GM18951 (cell line): ENCODE data around the gene NCAN.
A peak's percentile ranks its signal among the peaks of the same experiment; 100 is the strongest.
"Not testable (repeated sequence)": the region's sequence is repeated elsewhere in the genome, so short reads cannot be mapped to it uniquely, and the experiment has no call there.

ENCODE experiments used
- POLR2A ChIP-seq: IDR thresholded peaks from 4 replicates; pipeline ENCODE4 v1.6.1; 2011; ENCODE audit warnings: mild to moderate bottlenecking; ENCODE audit not compliant: insufficient read length, insufficient read depth; ENCODE audit errors: extremely low read depth
- in situ Hi-C: fragments of 300-500 bp; cut with MboI; formaldehyde crosslinking; loops from one replicate; pipeline ENCODE4 v1.12.0; 2022; ENCODE audit warnings: low sequenced_read_pairs, mixed read lengths, inconsistent platforms; ENCODE audit not compliant: unreplicated experiment

Gene NCAN

GRCh38 chr19:19211499-19212420 is at the start of gene NCAN:
TSS of gene NCAN (plus strand) at chr19:19211958. CDS start at chr19:19216954, 4,996 bp downstream.
- no peak for TF ChIP-seq POLR2A
- in situ Hi-C loops: no loop called here

- in situ Hi-C loops: no loop called here
- TF ChIP-seq POLR2A: no peak
Measured at GRCh38 chr19:19162495-19162894, 49.3 kb upstream of the NCAN start.

GRCh38 chr19:19165396-19165795 is 46.4 kb upstream of the NCAN start:
- no peak for TF ChIP-seq POLR2A
- in situ Hi-C loops: no loop called here

- in situ Hi-C loops: no loop called here
- no peak for TF ChIP-seq POLR2A
Measured at GRCh38 chr19:19167612-19168011, 44.1 kb upstream of the NCAN start.

GRCh38 chr19:19169236-19170052 is 42.3 kb upstream of the NCAN start:
- TF ChIP-seq POLR2A: no peak
- in situ Hi-C loops: no loop called here

- in situ Hi-C loops: no loop called here
- peak; percentile 94 for TF ChIP-seq POLR2A
Measured at GRCh38 chr19:19170053-19170872, 41.5 kb upstream of the NCAN start, which contains the start of gene MEF2B. TSS of gene MEF2B (minus strand) at chr19:19170263. CDS start at chr19:19150735, 19,528 bp downstream.

- in situ Hi-C loops: no loop called here
- TF ChIP-seq POLR2A: no peak
Measured at GRCh38 chr19:19170873-19171672, 40.7 kb upstream of the NCAN start.

- in situ Hi-C loops: no loop called here
- no peak for TF ChIP-seq POLR2A
Measured at GRCh38 chr19:19171821-19172532, 39.8 kb upstream of the NCAN start.

- in situ Hi-C loops: not testable (repeated sequence)
Measured at GRCh38 chr19:19173243-19173642, 38.5 kb upstream of the NCAN start.

- no peak for TF ChIP-seq POLR2A
- in situ Hi-C loops: loop anchor here (25.0 kb wide), 1 partner anchor 310 kb away; no protein-coding TSS in a partner anchor
Measured at GRCh38 chr19:19176950-19177349, 34.8 kb upstream of the NCAN start.
